Measurements from ENCODE around the gene SOX11.
"Not testable (repeated sequence)": the region's sequence is repeated elsewhere in the genome, so short reads cannot be mapped to it uniquely, and the experiment has no call there.

The SOX11 gene

DNA sequence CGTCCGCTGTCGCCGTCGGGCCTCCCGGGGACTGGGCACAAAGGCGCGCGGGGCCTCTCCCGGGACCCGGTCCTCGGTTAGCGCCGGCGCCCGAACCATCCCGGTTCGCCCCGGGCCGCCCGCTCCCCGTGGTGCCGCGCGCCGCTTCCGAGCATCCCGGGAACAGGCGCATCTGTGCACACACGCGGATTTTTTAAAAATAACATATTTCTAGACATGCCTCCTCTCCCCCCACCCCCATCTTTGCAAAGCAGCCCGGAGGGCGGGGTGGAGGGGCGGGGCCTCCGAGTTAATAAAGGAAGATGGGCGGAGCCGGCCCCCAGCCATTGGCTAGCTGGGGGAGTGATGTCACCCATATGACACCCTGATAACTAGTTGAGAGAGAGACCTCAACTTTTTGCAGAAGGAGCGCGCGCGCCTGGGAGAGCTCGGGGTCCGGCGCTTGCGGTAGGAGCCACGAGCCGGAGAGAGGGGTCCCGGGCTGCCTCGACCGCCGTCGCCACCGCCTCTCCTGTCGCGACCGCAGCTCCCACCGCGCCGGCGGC is at the start of gene SOX11:
SOX11 (plus strand) TSS at position 400 of the 545 bp plus-strand sequence. CDS start 338 bp downstream, outside the sequence.
- TF ChIP-seq CSDC2 (CRISPR knock-in tag; IDR thresholded peaks at IDR 0.05) = peak; percentile 90
- TF ChIP-seq BACH2 (CRISPR knock-in tag; IDR thresholded peaks at IDR 0.05; ENCODE audit: borderline replicate concordance) = no peak
- peak; percentile 45; the same call in 1 of the 2 replicates for TF ChIP-seq PATZ1 (CRISPR knock-in tag; IDR thresholded peaks at IDR 0.05; ENCODE audit: borderline replicate concordance)
- no peak for TF ChIP-seq ESRRG (CRISPR knock-in tag; IDR thresholded peaks at IDR 0.05)
- peak; percentile 52 for ATAC-seq

DNA sequence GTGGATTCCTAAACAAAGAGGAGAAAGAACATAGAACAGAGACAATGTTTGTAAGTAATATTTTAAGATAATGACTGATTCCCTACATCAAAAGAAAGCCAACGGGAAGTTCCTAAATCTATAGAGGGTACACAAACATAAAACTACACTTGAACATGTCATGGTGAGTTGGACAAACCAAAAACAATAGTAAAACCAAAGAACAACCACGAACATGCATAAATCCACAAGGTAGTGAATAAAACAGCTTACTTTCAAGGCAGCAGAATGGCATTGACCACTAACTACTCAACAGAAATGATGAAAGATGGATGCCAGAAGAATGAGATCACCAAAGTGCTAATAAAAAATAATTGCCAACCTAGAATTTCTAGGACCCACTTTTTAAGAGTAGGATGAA is 39.5 kb upstream of the SOX11 start:
- not testable (repeated sequence) for ATAC-seq

GRCh38 chr2:5653756-5654155 is 38.4 kb upstream of the SOX11 start:
- ATAC-seq = not testable (repeated sequence)

More for the DNA sequence above, 39.5 kb upstream of the SOX11 start:
- peak; percentile 49 for TF ChIP-seq ISL1 (CRISPR knock-in tag; IDR thresholded peaks at IDR 0.05)

DNA sequence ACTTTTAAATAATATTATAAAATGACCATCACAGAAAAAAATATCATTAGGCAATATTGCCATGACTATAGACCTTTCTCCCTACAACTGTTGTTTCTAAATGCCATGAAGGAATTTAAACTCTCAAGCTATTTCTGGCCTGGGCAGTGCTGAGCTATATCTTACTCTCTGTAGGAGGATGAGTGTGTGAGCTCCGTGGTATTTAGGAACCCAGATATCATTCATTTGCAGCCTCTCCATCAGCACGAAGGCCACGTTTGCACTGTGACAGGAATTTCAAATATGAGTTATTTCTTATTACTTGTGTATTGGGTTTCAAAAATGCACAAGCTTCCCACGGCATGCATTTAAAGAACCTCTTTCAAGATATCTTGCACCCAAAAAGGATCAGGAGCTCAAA is 35.0 kb upstream of the SOX11 start:
- TF ChIP-seq PPARA (CRISPR knock-in tag; IDR thresholded peaks at IDR 0.05; ENCODE audit: borderline replicate concordance) (no peak), ZNF565 (CRISPR knock-in tag; conservative IDR thresholded peaks at IDR 0.05; ENCODE audit: low read depth) (no peak), ZFP30 (CRISPR knock-in tag; IDR thresholded peaks at IDR 0.05) (no peak), GLIS3 (CRISPR knock-in tag; IDR thresholded peaks at IDR 0.05) (no peak), RARB (CRISPR knock-in tag; IDR thresholded peaks at IDR 0.05) (no peak), SNAI2 (CRISPR knock-in tag; IDR thresholded peaks at IDR 0.05) (no peak), ARNTL (CRISPR knock-in tag; IDR thresholded peaks at IDR 0.05; ENCODE audit: borderline replicate concordance, low read depth) (no peak), PATZ1 (CRISPR knock-in tag; IDR thresholded peaks at IDR 0.05; ENCODE audit: borderline replicate concordance) (no peak), ZNF70 (CRISPR knock-in tag; IDR thresholded peaks at IDR 0.05) (no peak), ZFP3 (CRISPR knock-in tag; IDR thresholded peaks at IDR 0.05) (no peak), CSDC2 (CRISPR knock-in tag; IDR thresholded peaks at IDR 0.05) (no peak), ZNF8 (CRISPR knock-in tag; IDR thresholded peaks at IDR 0.05) (no peak), ESRRG (CRISPR knock-in tag; IDR thresholded peaks at IDR 0.05) (no peak), TOX (CRISPR knock-in tag; IDR thresholded peaks at IDR 0.05; ENCODE audit: borderline replicate concordance) (no peak), ZC3H10 (CRISPR knock-in tag; IDR thresholded peaks at IDR 0.05) (no peak)
- TF ChIP-seq, protein P1, sequence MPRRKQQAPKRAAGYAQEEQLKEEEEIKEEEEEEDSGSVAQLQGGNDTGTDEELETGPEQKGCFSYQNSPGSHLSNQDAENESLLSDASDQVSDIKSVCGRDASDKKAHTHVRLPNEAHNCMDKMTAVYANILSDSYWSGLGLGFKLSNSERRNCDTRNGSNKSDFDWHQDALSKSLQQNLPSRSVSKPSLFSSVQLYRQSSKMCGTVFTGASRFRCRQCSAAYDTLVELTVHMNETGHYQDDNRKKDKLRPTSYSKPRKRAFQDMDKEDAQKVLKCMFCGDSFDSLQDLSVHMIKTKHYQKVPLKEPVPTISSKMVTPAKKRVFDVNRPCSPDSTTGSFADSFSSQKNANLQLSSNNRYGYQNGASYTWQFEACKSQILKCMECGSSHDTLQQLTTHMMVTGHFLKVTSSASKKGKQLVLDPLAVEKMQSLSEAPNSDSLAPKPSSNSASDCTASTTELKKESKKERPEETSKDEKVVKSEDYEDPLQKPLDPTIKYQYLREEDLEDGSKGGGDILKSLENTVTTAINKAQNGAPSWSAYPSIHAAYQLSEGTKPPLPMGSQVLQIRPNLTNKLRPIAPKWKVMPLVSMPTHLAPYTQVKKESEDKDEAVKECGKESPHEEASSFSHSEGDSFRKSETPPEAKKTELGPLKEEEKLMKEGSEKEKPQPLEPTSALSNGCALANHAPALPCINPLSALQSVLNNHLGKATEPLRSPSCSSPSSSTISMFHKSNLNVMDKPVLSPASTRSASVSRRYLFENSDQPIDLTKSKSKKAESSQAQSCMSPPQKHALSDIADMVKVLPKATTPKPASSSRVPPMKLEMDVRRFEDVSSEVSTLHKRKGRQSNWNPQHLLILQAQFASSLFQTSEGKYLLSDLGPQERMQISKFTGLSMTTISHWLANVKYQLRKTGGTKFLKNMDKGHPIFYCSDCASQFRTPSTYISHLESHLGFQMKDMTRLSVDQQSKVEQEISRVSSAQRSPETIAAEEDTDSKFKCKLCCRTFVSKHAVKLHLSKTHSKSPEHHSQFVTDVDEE (CRISPR knock-in tag; IDR thresholded peaks at IDR 0.05) = no peak
- TF ChIP-seq, protein P2, sequence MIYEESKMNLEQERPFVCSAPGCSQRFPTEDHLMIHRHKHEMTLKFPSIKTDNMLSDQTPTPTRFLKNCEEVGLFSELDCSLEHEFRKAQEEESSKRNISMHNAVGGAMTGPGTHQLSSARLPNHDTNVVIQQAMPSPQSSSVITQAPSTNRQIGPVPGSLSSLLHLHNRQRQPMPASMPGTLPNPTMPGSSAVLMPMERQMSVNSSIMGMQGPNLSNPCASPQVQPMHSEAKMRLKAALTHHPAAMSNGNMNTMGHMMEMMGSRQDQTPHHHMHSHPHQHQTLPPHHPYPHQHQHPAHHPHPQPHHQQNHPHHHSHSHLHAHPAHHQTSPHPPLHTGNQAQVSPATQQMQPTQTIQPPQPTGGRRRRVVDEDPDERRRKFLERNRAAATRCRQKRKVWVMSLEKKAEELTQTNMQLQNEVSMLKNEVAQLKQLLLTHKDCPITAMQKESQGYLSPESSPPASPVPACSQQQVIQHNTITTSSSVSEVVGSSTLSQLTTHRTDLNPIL (CRISPR knock-in tag; IDR thresholded peaks at IDR 0.05; ENCODE audit: low read depth) = no peak
- no peak for ATAC-seq

- ATAC-seq = no peak
- TF ChIP-seq GLIS3 (CRISPR knock-in tag; IDR thresholded peaks at IDR 0.05) = no peak
- TF ChIP-seq, protein P1 (CRISPR knock-in tag; IDR thresholded peaks at IDR 0.05) = no peak
- no peak for TF ChIP-seq ISL1 (CRISPR knock-in tag; IDR thresholded peaks at IDR 0.05)
- TF ChIP-seq TCF4 (CRISPR knock-in tag; IDR thresholded peaks at IDR 0.05; ENCODE audit: borderline replicate concordance) = no peak
- no peak for TF ChIP-seq ZNF8 (CRISPR knock-in tag; IDR thresholded peaks at IDR 0.05)
- no peak for TF ChIP-seq ZNF70 (CRISPR knock-in tag; IDR thresholded peaks at IDR 0.05)
- TF ChIP-seq OSR1 (CRISPR knock-in tag; IDR thresholded peaks at IDR 0.05) = no peak
- no peak for TF ChIP-seq TOX (CRISPR knock-in tag; IDR thresholded peaks at IDR 0.05; ENCODE audit: borderline replicate concordance)
- TF ChIP-seq CSDC2 (CRISPR knock-in tag; IDR thresholded peaks at IDR 0.05) = no peak
- no peak for TF ChIP-seq ZFP3 (CRISPR knock-in tag; IDR thresholded peaks at IDR 0.05)
- TF ChIP-seq PATZ1 (CRISPR knock-in tag; IDR thresholded peaks at IDR 0.05; ENCODE audit: borderline replicate concordance) = no peak
Observed at GRCh38 chr2:5660591-5660990, 31.6 kb upstream of the SOX11 start.
